Muscle layer of colon (tissue), 2 donors: ENCODE measurements around the gene TNNI3.

Source experiments
- H3K27ac ChIP-seq: one replicate; pipeline ENCODE4 v1.7.0; 2013; ENCODE audit warnings: low read depth, mild to moderate bottlenecking, low read length, moderate library complexity
- H3K27me3 ChIP-seq, 2 donors: one replicate each; pipeline ENCODE4 v1.7.0; 2013; ENCODE audit warnings: low read length in 2 of 2, mild to moderate bottlenecking in 2 of 2; ENCODE audit not compliant: insufficient read depth in 2 of 2, control insufficient read depth in 1 of 2
- H3K36me3 ChIP-seq: one replicate; pipeline ENCODE4 v1.7.0; 2013; ENCODE audit warnings: mild to moderate bottlenecking, low read length; ENCODE audit not compliant: insufficient read depth
- H3K4me1 ChIP-seq: one replicate; pipeline ENCODE4 v1.7.0; 2013; ENCODE audit warnings: mild to moderate bottlenecking, low read length; ENCODE audit not compliant: insufficient read depth
- H3K4me3 ChIP-seq, 2 donors: one replicate each; pipeline ENCODE4 v1.7.0; 2013; ENCODE audit warnings: low read length in 2 of 2, low read depth in 1 of 2, mild to moderate bottlenecking in 1 of 2, moderate library complexity in 1 of 2
- H3K9ac ChIP-seq: one replicate; pipeline ENCODE4 v1.7.0; 2013; ENCODE audit warnings: low read length
- H3K9me3 ChIP-seq: one replicate; pipeline ENCODE4 v1.7.0; 2013; ENCODE audit warnings: mild to moderate bottlenecking, low read length
- donor health status: abdominal sarcoma.
- donor health status: Adenocarcinoma of cecum.

Gene TNNI3

DNA sequence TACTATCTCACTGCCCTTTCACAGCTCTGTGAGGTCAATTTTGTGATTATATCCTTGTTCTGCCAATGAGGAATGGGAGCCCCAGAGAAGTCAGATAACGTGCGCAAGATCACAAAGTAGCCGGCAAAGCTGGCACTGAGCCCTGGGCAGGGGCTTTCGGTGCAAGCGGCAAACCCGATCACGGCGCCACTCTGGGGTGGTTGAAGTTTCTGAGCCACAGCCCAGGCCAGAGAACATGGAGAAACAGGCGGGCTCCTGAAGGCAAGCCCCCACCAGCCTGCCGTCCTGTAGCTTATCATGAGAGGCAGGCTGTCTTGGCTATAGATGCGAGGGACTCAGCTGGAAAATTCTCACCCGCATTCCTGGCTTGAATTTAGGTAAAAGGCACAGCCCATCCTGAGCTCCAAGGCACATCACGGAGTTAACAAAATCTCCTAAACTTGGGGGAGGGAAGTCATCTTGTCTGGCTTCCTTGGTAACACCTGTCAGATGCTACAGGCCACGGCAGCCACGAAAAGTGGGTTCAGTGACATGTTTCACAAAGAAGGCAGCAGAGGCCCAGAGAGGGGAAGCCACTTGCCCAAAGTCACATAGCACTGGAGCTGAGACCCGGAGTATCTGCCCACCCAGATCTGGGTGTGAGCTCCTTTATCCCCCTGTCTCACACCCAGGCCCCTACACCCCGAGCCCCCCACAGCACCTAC is 21.0 kb downstream of the TNNI3 start:
- H3K9ac ChIP-seq: no peak overlapping the region
- peaks cover 9 to 36% of the 10 kb centered on the region in 2 donors for H3K27me3 ChIP-seq
- no peak overlapping the region for H3K27ac ChIP-seq
- H3K36me3 ChIP-seq: no peaks in the 10 kb centered on the region
- no peak overlapping the region for H3K4me3 ChIP-seq
- no peaks in the 10 kb centered on the region for H3K4me1 ChIP-seq
- H3K9me3 ChIP-seq: no peaks in the 10 kb centered on the region

DNA sequence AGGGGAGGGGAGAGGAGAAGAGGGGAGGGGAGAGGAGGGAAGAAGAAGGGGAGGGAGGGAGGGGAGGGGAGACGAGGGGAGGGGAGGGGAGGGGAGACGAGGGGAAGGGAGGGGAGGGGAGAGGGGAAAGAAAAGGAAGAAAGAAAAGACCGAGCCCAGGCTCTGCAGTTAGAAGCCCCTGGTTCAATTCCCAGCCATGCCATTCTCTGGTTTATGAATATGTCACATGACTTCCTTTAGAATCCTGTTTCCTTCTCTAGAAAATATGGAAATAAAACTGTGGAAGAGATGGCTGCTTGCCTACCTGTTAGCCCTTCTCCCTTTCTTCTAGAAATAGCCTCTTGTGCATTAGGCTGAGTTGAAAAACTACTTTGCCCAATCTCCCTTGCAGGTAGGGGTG is 22.8 kb downstream of the TNNI3 start:
- no peak overlapping the region for H3K9ac ChIP-seq
- no peak overlapping the region for H3K4me3 ChIP-seq
- no peaks in the 10 kb centered on the region for H3K4me1 ChIP-seq
- H3K9me3 ChIP-seq: no peaks in the 10 kb centered on the region
- no peak overlapping the region for H3K27ac ChIP-seq
- H3K36me3 ChIP-seq: no peaks in the 10 kb centered on the region
- H3K27me3 ChIP-seq: peaks cover 9 to 29% of the 10 kb centered on the region in 2 donors

DNA sequence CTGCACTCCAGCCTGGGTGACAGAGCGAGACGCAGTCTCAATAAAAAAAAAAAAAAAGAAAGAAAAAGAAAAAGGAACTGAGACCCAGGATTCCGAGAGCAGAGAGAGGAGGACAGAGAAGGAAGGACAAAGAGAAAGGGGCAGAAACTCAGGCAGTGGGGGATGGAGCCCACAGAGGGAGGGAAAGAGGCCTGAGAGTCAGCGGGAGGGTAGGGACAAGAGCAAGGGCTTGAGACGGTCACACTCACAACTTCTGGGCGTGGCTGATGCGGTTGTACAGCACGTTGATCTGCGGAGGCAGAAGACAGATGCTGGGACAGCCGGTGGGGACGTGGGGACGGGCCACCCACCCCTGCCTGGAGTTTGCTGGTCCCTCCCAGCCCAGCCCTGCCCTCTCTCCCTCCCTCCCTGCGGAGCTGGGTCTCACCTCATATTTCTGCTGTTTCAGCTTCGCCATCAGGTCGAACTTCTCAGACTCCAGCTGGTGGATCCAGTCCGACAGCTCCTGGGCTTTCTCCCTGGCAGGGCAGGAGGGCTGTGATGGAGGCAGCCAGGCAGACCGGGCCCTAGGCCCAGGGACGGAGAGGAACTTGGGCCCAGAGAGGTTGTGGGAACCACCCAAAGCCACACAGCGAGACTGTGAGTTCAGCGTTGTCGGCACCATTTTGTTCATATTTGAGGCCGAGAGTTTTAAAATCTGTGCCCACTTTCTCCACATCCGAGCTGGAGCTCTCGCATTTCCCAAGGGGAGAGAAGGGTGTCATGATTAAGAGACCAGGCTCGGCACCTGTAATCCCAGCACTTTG is 23.7 kb downstream of the TNNI3 start:
- H3K4me3 ChIP-seq: no peak overlapping the region
- no peak overlapping the region for H3K27ac ChIP-seq
- H3K9ac ChIP-seq: no peak overlapping the region
- peaks cover 9 to 29% of the 10 kb centered on the region in 2 donors for H3K27me3 ChIP-seq
- no peaks in the 10 kb centered on the region for H3K9me3 ChIP-seq
- no peaks in the 10 kb centered on the region for H3K4me1 ChIP-seq
- no peaks in the 10 kb centered on the region for H3K36me3 ChIP-seq

DNA sequence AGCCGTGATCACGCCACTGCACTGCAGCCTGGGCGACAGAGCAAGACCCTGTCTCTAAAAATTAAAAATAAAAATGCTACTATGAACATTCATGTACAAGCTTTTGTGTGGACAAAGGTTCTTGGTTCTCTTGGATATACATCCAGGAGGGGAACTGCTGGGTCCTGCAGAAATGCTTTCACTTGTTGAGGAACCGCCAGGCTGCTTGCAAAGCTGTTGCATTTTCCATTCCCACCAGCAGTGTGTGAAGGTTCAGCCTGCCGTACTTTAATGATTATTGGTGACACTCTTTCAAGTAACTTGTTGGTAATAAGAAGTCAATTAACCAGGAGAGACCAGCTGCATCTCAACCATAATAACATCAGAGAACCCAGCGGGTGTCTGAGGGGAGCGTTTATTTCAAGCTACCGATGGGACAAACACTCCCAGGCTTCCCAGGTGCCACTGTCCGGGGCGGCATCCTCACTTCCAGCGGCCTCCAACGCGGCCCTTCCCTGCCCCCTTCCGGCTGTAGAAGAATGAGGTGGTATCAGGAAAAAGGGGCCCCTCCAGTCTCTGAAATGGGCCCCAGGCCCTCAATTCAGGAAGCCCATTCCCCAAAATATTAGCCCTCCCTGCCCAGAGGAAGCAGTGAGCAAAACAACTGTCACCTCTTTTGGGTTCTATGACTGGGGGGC is 24.9 kb downstream of the TNNI3 start:
- no peaks in the 10 kb centered on the region for H3K4me1 ChIP-seq
- H3K36me3 ChIP-seq: no peaks in the 10 kb centered on the region
- H3K27me3 ChIP-seq: peaks cover 9 to 23% of the 10 kb centered on the region in 2 donors
- H3K27ac ChIP-seq: no peak overlapping the region
- H3K4me3 ChIP-seq: no peak overlapping the region
- H3K9ac ChIP-seq: no peak overlapping the region
- no peaks in the 10 kb centered on the region for H3K9me3 ChIP-seq

DNA sequence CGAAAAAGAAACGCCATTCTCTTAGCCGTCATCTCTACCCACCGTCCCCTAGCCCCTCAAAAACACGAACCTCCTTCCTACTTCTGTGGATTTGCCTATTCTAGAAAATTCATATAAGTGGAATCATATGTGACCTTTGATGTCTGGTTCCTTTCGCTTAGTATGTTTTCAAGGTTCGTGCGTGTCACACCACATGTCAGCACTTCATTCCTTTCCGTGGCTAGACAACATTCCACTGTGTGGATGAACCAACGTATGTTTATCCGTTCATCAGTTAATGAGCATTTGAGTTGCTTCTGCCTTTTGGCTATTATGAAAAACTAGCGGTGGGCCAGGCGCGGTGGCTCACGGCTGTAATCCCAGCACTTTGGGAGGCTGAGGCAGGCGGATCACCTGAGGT is 26.1 kb downstream of the TNNI3 start:
- H3K4me1 ChIP-seq: no peaks in the 10 kb centered on the region
- H3K27me3 ChIP-seq: peaks cover 9 to 11% of the 10 kb centered on the region in 2 donors
- H3K9ac ChIP-seq: no peak overlapping the region
- H3K27ac ChIP-seq: no peak overlapping the region
- H3K9me3 ChIP-seq: no peaks in the 10 kb centered on the region
- no peak overlapping the region for H3K4me3 ChIP-seq
- no peaks in the 10 kb centered on the region for H3K36me3 ChIP-seq

DNA sequence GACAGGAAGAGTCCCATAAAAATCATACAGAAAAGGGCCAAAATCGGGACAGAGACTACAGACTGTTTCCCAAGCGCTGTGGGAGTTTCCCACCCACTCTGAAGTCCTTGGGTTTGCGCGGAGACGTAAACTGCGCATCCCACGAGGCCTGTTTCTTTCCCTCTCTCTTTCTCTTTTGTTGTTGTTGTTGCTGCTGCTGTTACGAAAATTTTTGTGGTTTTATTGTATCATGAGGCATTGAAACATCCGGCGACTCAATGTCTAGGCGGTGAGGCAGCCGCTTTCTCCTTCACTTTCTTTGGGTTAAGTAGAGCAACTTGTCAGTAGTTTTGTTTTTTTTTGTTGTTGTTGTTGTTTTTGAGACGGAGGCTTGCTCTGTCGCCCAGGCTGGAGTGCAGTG is 38.5 kb downstream of the TNNI3 start:
- H3K4me1 ChIP-seq: peaks cover 28% of the 10 kb centered on the region
- H3K4me3 ChIP-seq: no peak overlapping the region
- H3K9me3 ChIP-seq: no peaks in the 10 kb centered on the region
- H3K9ac ChIP-seq: no peak overlapping the region
- H3K36me3 ChIP-seq: no peaks in the 10 kb centered on the region
- H3K27me3 ChIP-seq: peaks cover 0 to under 1% of the 10 kb centered on the region in 2 donors
- H3K27ac ChIP-seq: no peak overlapping the region

DNA sequence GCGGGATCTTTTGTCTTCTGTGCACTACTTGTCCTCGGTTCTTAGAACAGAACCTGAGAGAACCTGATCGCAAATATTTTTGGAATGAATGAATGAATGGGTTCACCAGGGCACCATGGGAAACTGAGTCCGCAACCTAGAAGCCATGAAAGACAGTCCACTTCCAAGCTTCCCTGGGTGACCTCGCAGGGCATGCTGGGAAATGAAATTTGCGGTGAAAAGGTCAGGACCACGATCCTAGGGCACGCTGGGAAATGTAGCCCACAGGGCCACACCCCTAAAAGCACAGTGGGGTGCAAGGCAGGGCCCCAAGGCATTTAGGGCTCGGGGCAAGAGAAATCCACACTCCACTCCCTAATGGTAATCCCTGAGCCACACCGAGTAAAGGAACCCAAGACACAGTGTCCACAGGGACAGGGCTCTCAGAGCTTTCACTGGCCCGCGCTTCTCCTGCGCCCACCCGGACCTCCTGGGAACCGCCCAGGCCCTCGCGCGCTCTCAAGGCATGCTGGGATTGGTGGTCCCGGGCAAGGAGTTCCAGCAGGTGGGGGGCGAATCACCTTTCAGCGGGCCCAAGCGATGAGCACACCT is 39.0 kb downstream of the TNNI3 start:
- Histone ChIP-seq H3K9ac (no peak overlapping the region), H3K27ac (peak overlapping the region; percentile 88), H3K4me1 (peaks cover 30% of the 10 kb centered on the region), H3K9me3 (no peaks in the 10 kb centered on the region), H3K27me3 (no peaks in the 10 kb centered on the region), H3K36me3 (no peaks in the 10 kb centered on the region), H3K4me3 (peak overlapping the region; percentile 60 to 80)

DNA sequence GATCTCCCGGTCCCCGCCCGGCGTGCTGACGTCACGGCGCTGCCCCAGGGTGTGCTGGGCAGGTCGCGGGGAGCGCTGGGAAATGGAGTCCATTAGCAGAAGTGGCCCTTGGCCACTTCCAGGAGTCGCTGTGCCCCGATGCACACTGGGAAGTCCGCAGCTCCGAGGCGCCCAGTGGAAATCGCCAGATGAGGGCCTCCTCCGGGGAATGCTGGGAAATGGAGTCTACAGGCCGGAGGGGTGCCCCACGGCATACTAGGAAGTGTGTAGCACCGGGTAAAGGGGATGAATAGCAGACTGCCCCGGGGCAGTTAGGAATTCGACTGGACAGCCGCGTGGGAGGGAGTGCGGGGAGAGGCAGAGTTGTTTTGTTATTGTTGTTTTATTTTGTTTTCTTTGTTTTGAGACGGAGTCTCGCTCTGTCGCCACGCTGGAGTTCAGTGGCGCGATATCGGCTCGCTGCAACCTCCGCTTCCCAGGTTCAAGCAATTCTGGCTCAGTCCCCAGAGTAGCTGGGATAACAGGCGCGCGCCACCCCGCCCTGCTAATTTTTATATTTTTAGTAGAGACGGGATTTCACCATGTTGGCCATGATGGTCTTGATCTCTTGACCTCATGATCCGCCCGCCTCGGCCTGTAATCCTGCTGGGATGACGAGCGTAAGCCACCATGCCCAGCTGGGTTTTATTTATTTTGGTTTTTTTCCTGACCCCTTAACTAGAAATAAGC is 39.7 kb downstream of the TNNI3 start:
- Histone ChIP-seq H3K9ac (no peak overlapping the region), H3K36me3 (no peaks in the 10 kb centered on the region), H3K9me3 (no peaks in the 10 kb centered on the region), H3K27ac (peak overlapping the region; percentile 88), H3K27me3 (no peaks in the 10 kb centered on the region), H3K4me1 (peaks cover 37% of the 10 kb centered on the region), H3K4me3 (peak overlapping the region; percentile 60 to 80)

DNA sequence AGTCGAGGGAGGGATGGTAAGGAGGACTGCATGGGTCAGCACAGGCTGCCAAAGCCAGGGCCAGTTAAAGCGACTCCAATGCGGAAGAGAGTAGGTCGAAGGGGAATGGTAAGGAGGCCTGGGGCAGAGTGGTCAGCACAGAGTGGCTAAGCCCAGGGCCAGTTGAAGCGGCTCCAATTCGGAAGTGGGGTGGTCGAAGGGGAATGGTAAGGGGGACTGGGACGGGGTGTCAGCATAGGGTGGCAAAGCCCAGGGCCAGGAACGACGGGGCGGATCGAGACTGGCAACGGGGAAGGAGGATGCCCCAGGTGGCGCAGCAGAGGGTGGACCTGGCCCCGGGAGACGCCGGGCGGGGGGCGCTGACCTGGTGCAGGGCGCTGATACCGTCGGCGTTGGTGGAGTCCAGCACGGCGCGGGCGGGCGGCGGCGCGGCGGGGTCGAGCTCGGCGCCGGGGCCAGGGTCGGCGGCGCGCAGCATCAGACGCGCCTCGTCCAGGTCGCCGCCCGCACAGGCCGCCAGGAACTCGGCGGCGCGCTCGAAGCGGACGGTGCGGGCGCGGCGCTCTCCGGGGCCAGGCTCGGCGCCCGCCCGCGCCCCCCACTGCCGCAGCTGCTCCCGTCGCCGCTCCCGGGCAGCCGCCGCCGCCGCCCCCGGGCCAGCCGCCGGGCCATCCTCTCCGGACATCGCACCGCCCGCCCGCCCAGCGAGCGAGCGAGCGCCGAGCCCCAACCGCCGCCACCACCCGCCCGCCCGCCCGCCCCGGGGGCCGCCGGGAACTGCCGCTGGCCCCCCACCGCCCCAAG is 40.5 kb downstream of the TNNI3 start, which contains the start of gene PPP1R12C:
PPP1R12C (minus strand) TSS at position 779 of the 804 bp plus-strand sequence; CDS start at position 685, 94 bp downstream.
- Histone ChIP-seq H3K9ac (peak within 1 kb of the TSS; percentile 91), H3K9me3 (no peaks in the 10 kb centered on the region), H3K27me3 (no peaks in the 10 kb centered on the region), H3K4me1 (peaks cover 45% of the 10 kb centered on the region), H3K4me3 (peak within 1 kb of the TSS; percentile 80 to 89), H3K36me3 (no peaks in the 10 kb centered on the region), H3K27ac (peak within 1 kb of the TSS; percentile 99)

DNA sequence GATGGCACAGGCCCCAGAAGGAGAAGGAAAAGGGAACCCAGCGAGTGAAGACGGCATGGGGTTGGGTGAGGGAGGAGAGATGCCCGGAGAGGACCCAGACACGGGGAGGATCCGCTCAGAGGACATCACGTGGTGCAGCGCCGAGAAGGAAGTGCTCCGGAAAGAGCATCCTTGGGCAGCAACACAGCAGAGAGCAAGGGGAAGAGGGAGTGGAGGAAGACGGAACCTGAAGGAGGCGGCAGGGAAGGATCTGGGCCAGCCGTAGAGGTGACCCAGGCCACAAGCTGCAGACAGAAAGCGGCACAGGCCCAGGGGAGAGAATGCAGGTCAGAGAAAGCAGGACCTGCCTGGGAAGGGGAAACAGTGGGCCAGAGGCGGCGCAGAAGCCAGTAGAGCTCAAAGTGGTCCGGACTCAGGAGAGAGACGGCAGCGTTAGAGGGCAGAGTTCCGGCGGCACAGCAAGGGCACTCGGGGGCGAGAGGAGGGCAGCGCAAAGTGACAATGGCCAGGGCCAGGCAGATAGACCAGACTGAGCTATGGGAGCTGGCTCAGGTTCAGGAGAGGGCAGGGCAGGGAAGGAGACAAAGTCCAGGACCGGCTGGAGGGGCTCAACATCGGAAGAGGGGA is 41.2 kb downstream of the TNNI3 start:
- Histone ChIP-seq H3K4me3 (peak overlapping the region; percentile 78 to 89), H3K36me3 (no peaks in the 10 kb centered on the region), H3K27ac (peak overlapping the region; percentile 99), H3K9ac (peak overlapping the region; percentile 91), H3K9me3 (no peaks in the 10 kb centered on the region), H3K4me1 (peaks cover 50% of the 10 kb centered on the region), H3K27me3 (no peaks in the 10 kb centered on the region)
